Lower lobe of right lung (tissue), 2 donors: Measurements from ENCODE around the gene CNTN4. TPM values are rescaled to one million over a fixed set of nuclear protein-coding genes. Genes with fewer than 3 reads are reported as not detected.

Source experiments
- ATAC-seq, 2 donors: fragments of 200-7000 bp; cut with Tn5 transposase; one replicate each; pipeline ENCODE4 v1.9.1; 2020 to 2022; ENCODE audit warnings: mild to moderate bottlenecking in 2 of 2, moderate library complexity in 2 of 2
- DNase-seq: peaks from one replicate; pipeline ENCODE4 v3.0.0-alpha.2; 2020
- H3K27ac ChIP-seq: fragments of 200-600 bp; one replicate; pipeline ENCODE4 v1.8.0; 2022
- H3K27me3 ChIP-seq: fragments of 200-600 bp; one replicate; pipeline ENCODE4 v1.8.0; 2022; ENCODE audit warnings: low read depth
- H3K36me3 ChIP-seq: fragments of 200-600 bp; one replicate; pipeline ENCODE4 v1.8.0; 2022; ENCODE audit warnings: mild to moderate bottlenecking
- H3K4me1 ChIP-seq: fragments of 200-600 bp; one replicate; pipeline ENCODE4 v1.8.0; 2022
- H3K4me3 ChIP-seq: fragments of 200-600 bp; one replicate; pipeline ENCODE4 v1.8.0; 2022; ENCODE audit warnings: mild to moderate bottlenecking
- H3K9me3 ChIP-seq: fragments of 200-600 bp; one replicate; pipeline ENCODE4 v1.8.0; 2022
- CTCF ChIP-seq: fragments of 200-600 bp; IDR thresholded peaks from one replicate; pipeline ENCODE4 v1.8.0; 2022; ENCODE audit warnings: antibody characterized with exemption, mild to moderate bottlenecking
- intact Hi-C: fragments of 100-400 bp; cut with DNase I; formaldehyde crosslinking; loops from one replicate; pipeline ENCODE4 v1.11.0; 2022
- total RNA-seq: library from RNA; stranded (reverse); fragmentation: NEBNext Ultra II Directional; extraction: Animal tissue kit (Norgen Biotek cat#: 25700); gene quantifications from one replicate; pipeline ENCODE4 v1.2.1, GENCODE V29; 2021
- donor health status: DM: no; HTN: yes; CAD: no; lungs with severe emphysema.

The CNTN4 gene
- total RNA-seq, 1 donor from 2014 or later = 10.4 TPM

DNA sequence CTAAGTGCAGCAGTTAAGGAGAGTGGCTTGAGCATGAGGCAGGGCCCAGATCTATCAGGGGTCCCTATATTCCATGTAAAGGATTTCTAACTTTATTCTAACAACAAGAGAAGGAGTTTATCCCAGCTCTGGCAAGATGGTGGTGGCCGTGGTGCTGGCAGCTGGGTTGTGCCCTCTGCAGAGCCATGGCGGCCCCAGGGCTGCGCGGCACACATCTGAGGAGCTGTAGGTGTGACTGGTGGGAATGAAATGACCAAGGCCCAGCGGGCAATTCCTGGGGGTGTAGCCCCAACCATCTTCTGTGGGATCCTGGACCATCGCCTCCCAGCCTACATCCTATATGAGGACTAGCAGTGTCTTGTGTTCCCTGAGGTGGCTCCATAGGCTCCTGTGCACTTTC lies 263.5 kb downstream of the CNTN4 start:
- H3K4me1 ChIP-seq = no peaks in the 10 kb centered on the region
- H3K27ac ChIP-seq = no peak overlapping the region
- H3K36me3 ChIP-seq = no peaks in the 10 kb centered on the region
- ATAC-seq (no peak), DNase-seq (no peak)
- no peak for TF ChIP-seq CTCF
- no peak overlapping the region for H3K4me3 ChIP-seq
- intact Hi-C loops = no loop called here
- H3K27me3 ChIP-seq = no peaks in the 10 kb centered on the region
- H3K9me3 ChIP-seq = no peaks in the 10 kb centered on the region

- TF ChIP-seq CTCF = no peak
- Histone ChIP-seq H3K36me3 (no peaks in the 10 kb centered on the region), H3K4me3 (no peak overlapping the region), H3K9me3 (no peaks in the 10 kb centered on the region), H3K4me1 (no peaks in the 10 kb centered on the region), H3K27me3 (no peaks in the 10 kb centered on the region), H3K27ac (no peak overlapping the region)
- DNase-seq = no peak
- intact Hi-C loops = no loop called here
- ATAC-seq = no peak
Observed at GRCh38 chr3:2363854-2364253, 265.2 kb downstream of the CNTN4 start.

DNA sequence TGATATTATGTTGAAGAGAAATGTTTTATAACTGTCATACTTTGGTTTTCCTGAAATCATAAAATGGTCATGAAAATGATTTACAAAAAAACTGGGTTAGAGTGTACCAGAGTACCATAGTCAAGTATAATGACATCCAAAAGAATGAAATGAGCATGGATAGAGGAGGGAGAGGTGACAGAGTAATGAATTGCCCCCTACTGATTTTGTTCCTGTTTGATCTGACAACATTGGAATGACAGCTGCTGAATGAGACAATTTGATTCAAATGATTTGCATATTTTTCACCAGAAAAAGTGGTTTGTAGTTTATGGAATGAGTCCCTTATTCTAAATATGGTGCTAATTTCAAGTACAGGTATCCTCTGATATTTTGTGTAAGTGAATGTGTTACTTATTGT lies 271.7 kb downstream of the CNTN4 start:
- intact Hi-C loops = no loop called here
- ATAC-seq (no peak), DNase-seq (no peak)
- H3K27me3 ChIP-seq = no peaks in the 10 kb centered on the region
- no peak for TF ChIP-seq CTCF
- H3K9me3 ChIP-seq = no peaks in the 10 kb centered on the region
- H3K36me3 ChIP-seq = no peaks in the 10 kb centered on the region
- no peaks in the 10 kb centered on the region for H3K4me1 ChIP-seq
- H3K27ac ChIP-seq = no peak overlapping the region
- no peak overlapping the region for H3K4me3 ChIP-seq

- no peak for DNase-seq
- Histone ChIP-seq H3K9me3 (no peaks in the 10 kb centered on the region), H3K4me3 (no peak overlapping the region), H3K4me1 (no peaks in the 10 kb centered on the region), H3K27me3 (no peaks in the 10 kb centered on the region), H3K27ac (no peak overlapping the region), H3K36me3 (no peaks in the 10 kb centered on the region)
- intact Hi-C loops = no loop called here
- TF ChIP-seq CTCF = no peak
- no peak for ATAC-seq
Observed at GRCh38 chr3:2372306-2372705, 273.6 kb downstream of the CNTN4 start.

DNA sequence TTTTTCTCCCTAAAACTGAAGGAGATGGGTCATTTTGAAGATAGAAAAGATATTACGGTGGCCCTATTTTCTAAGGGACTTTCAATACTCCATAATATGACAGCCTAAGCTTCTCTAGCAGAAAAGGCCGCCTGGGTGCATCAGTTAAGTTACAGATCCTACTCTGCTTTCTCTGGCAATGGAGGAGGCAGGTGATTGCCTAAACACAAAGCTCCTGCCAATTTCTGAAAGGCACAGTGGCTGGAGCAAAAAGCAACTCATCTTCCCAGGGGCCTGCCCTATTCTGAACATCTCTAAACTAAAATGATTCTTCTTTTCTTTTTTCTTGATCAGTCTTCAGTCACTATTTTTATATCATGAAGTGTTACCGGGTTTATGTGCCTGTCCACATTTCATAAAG lies 276.7 kb downstream of the CNTN4 start:
- Histone ChIP-seq H3K9me3 (no peaks in the 10 kb centered on the region), H3K27ac (no peak overlapping the region), H3K36me3 (no peaks in the 10 kb centered on the region), H3K4me3 (no peak overlapping the region), H3K4me1 (no peaks in the 10 kb centered on the region), H3K27me3 (no peaks in the 10 kb centered on the region)
- TF ChIP-seq CTCF = no peak
- DNase-seq (no peak), ATAC-seq (no peak)
- intact Hi-C loops = no loop called here

- intact Hi-C loops = no loop called here
- H3K36me3 ChIP-seq = no peaks in the 10 kb centered on the region
- no peak overlapping the region for H3K27ac ChIP-seq
- no peak for TF ChIP-seq CTCF
- DNase-seq (no peak), ATAC-seq (no peak)
- no peaks in the 10 kb centered on the region for H3K4me1 ChIP-seq
- H3K9me3 ChIP-seq = no peaks in the 10 kb centered on the region
- H3K4me3 ChIP-seq = no peak overlapping the region
- H3K27me3 ChIP-seq = no peaks in the 10 kb centered on the region
Observed at GRCh38 chr3:2377281-2377680, 278.6 kb downstream of the CNTN4 start.
